DMS79 (cell line): ENCODE data around the gene CACNG4.

ENCODE experiments used
- DNase-seq: peaks from one replicate; lab custom pipeline; 2025; lab: John Stamatoyannopoulos, UW

The CACNG4 gene

DNA sequence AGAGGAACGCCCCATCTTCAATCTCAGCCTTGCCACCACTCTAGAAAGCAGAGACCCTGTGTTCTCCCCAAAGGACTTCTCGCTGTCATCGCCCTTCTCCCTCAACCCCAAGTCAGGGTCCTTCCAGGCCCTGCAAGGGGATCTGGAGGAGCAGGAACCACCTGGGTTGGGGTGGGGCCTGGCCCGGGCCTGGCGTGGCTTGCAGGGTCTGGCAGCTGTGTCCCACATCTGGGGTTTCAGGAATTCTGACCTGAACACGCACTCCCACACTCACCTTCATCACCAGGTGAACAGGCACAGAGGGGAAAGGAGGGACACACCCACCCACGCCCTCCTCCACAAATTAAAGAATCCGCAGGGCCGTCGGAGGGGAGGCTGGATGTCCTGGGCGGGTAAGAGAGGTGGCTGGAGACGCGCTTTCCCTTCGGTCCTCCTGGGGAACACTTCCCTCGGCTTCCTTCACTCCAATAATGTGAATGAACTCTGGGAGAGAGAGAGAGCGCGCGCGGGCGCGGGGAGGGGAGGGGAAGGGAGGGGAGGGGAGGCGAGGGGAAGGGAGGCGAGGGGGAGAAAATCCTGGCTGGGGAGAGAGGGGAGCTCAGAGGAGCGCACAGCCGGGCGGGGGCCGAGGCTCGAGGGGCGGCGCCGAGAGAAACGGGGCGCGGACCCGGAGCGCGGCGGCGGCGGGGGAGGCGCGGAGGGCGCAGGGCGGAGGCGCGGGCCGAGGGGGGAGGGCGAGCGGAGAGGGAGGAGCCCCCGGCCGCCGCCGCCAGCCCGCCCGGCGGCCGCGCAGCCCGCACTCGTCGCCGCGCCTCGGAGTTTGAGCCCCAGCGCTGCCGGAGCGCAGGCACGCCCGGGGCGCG, at the start of gene CACNG4:
Gene CACNG4, plus strand, starts transcription at position 799 of the 863 bp plus-strand sequence. CDS start 205 bp downstream, outside the sequence.
- no peak for DNase-seq

DNA sequence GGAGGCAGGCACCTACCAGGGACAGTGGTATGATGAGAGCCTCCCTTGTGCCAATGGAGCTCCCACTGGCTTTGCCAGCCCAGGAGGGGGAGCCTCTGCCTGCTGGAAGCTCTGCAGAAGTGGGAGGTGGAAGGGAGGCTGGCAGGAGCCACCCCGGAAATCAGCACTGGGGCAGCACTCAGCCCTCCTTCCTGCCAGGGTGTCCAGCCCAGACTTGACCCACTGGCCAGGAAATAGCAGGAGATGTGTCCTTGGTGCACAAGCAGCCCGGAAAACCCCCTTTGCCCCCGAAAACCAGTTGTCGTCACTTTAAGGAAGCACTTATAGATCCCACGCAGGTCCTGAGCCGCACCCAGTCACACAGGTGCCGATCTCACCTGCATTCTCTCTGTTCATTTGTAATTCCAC, 49.3 kb upstream of the CACNG4 start:
- DNase-seq, result no peak

DNA sequence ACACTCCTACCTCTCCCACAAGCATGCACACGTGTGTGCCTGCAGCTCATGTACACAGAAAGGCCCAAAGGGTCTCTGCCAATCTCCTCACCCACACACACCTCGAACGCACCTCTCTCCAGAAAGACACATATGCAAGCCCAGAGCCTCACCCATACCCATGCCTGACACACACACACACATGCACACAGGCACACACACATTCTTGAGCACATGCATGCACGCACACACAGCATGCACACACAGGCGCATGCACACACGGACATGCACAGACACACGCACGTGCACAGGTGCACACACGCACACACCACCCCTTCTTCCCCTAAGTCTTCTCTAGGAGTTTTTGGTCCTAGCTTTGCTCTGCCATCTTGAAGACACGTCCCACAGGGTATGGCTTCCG, 48.7 kb upstream of the CACNG4 start:
- no peak for DNase-seq

DNA sequence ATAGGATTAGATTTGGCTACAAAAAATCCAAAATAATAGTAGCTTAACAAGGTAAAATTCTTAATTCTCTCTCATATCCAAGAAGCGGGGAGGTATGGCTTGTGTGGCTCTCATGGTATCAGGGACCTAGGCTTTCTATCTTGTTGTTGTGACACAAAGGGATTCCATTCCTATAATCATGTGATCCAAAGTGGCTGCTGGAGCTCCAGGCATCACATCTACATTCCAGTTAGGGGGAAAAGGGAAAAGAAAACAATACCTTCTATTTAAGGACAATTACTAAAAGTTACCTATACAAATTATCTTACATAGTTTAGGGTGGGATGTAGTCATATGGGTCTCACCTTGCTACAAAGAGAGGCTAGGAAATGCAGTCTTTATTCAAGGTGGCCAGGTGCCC, 47.6 kb upstream of the CACNG4 start:
- DNase-seq, result no peak

DNA sequence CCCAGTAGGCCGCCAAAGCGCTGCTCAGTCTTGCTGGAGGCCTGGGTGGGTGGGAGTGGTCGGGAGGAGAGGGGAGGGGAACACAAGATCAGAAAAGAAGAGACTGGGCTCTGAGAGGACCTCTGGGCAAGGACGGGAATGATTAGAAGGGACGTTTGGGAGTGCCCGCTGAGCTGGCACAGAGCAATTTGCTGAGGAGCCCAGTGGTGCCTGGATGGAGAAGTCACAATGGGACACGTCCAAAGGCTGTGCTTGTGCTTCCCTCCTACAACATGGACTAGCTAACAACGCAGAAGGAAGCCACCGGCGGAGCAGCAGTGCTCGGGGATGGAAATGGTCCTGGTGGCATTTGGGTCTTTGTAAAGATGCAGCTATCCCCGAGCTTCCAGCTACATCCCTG, 45.6 kb upstream of the CACNG4 start:
- no peak for DNase-seq

DNA sequence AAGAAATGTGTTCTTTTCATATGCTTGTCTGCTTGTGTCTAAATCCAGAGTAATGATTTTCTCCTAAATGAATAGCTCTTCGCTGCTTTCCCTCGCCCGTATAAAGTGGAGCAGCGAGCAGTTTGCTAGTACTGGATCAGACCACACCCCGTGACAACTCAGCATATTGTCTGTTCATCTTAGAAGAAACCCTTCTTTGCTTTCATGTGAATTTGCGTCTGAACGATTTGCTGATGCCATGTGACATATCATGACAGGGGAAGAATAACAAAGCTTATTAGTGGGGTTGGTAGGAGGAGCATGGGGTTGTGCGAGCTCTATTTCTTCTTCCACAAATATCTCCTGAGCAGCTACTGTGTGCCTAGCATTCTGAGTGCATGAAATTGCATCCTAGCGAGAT, 44.1 kb upstream of the CACNG4 start:
- DNase-seq, result no peak

DNA sequence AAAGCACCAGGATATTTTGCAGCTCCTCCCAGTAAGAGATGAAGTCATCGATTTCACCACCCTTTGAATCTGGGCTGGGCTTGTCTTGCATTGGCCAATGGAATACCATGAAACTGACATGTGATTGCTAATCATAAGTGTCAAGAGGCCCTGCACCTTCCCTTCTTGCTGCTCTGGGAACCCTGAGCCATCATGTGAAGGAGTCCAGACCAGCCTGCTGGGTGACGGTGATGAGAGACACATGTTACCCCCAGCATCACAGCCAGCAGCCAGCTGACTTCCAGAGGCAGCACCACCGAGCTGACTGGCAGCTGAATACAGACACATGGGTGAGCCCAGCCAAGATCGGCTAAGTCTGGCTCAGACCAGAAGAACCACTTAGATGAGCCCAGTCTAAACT, 43.6 kb upstream of the CACNG4 start:
- no peak for DNase-seq

DNA sequence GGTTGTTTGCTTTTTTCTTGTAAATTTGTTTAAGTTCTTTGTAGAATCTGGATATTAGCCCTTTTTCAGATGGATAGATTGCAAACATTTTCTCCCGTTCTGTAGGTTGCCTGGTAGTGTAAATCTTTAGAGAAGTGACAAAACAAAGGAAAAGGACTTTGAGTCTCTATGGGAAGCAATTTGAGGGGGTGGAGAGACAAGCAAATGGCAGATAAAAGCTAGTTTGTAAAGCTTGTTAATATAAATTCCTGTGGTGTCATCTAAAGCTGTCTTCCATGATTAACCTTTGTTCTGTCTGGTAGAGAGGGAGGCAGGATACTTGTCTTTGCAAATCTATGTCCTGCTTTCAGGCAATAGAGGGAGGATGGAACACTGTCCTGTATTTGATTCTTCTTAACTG, 40.6 kb upstream of the CACNG4 start:
- DNase-seq, result no peak

DNA sequence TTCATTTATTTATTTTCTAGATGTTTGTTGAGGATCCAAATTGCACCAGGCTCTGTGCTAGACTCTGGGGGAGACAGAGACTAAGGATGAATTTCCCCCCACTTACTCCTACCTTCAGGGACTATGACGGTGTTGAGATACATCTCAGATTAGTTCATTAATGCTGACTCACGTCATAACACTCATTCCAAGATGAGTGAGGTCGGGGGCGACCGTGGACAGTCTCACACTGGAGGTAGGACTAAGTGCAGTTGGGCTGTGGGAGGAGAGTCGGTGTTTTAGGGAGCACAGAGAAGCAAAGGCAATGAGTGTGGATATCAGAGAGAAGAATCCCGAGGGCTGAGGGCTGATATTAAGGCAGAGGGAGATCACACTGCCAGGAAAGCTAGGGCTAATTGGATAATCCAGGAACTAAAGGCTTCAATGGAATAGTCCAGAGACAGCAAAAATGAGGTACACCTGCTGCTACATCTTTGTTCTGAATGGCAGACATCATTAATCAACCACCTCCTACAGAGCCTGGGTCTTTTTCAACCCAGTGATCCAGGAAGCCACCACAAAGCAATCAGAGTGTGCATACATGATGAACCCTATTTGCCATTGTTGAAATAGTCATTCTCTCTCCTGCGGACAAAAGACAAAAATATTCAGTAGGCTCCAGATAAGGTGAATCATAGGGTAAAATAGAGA, 38.6 kb upstream of the CACNG4 start:
- DNase-seq, result no peak

DNA sequence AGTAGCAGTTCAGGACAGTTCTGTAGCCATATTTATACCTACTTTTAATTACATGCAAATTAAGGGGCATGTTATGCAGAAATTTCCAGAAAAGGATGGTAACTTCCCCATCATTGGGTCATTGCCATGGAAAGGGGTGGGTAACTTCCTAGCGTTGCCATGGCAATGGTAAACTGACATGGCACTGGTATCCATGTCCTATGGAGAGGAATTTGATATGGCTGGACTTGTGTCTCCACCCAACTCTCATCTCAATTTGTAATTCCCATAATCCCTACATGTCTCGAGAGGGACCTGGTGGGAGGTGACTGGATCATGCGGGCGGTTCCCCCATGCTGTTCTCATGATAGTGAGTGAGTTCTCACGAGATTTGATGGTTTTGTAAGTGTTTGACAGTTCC, 35.6 kb upstream of the CACNG4 start:
- no peak for DNase-seq

DNA sequence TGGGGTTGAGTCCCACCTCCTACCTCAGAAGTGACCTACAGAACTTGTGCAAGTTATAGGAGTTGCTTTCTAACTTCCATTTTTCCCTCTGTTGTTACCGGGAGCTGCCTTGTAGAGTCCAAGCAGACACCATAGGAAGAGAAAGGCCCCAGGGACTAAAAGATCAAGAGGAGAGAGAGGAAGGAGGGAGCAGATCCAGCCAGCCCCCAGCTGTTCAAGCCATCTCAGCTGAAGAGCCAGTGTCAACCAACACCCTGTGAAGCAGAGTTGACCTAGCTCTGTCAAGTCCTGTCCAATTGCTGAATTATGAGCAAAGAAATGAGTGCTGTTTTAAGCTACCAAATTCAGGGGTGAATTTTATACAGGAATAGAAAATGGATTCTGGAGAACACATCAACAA, 34.9 kb upstream of the CACNG4 start:
- no peak for DNase-seq

DNA sequence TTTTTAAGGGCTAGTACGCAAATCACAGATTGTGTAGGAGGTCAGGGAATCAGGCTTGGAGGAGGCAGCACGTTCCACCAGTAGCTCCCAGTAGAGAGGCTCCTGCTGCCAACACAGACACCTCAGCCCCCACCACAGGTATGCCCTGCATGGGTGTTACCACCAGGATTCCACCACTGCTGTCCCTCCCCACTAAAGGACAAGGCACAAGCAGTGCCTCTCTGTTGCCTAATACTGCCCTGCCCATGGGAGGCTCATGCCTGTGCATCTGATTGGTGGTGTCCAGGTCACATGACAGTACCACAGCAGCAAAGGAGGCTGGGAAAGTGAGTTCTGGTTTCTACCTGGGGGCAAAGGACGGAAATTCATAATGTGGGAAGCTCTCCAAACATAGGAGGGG, 33.6 kb upstream of the CACNG4 start:
- DNase-seq, result no peak

DNA sequence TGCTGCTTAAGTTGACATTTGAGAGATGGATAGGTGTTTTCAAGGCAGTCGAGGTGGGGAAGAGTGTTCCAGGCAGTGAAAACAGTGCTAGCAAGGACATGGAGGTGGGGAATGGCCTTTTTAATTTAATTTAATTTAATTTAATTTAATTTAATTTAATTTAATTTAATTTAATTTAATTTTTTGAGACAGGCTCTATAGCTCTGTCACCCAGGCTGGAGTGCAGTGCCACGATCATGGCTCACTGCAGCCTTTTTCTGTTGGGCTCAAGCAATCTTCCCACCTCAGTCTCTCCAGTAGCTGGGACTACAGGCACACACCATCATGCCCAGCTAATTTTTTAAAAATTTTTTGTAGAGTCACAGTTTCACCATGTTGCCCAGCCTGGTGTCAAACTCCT, 32.2 kb upstream of the CACNG4 start:
- no peak for DNase-seq

DNA sequence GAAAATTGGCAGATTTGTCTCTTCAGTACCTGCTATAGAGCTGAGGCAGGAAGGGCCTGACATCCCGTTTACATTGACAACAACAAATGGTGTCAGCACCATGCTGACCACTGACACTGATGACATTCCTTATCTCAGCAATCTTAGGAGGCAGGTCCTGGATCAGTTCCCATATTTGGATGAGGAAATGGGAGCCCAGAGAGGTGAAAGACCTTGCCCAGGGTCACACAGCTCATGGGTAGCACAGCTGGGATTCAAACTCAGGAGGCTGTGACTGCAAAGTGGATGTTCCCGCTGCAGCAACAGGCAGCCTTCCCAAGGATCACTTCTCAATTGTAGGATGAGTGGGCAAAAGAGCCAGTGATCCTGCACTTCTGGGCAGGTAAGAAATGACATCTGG, 30.5 kb upstream of the CACNG4 start:
- no peak for DNase-seq

DNA sequence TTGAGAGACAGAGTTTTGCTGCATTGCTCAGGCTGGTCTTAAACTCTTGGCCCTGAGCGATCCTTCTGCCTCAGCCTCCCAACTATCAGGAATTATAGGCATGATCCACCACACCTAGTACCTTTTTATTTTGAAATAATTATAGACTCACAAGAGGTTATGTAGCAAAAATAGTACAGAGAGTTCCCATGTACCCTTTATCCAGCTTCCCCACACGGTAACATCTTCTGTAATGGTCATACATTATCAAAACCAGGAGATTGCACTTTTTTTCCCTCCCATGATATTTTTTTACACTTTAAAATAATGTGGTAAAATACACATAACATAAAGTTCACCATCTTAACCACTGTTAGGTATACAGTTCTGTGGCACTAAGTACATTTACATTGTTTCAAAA, 28.8 kb upstream of the CACNG4 start:
- DNase-seq, result no peak

DNA sequence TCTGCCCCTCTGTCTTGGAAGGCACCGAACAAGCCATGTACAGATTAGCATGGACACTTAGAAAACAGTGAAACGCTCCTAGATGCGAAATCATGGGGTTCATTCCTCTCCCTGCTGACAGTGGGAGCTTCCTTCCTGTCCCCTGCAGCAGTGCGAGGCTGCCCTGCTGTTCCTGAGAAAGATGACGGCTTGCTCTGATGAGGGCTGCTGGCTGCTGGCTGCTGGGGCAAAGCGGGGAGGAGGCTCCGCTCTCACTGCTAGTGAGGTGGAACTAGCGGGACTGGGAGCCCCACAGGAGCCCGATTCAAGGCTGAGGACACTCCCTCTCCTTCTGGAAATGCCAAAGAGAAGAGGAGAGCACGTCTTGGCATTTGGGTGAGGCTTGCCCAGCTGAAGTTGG, 25.9 kb upstream of the CACNG4 start:
- DNase-seq, result no peak

DNA sequence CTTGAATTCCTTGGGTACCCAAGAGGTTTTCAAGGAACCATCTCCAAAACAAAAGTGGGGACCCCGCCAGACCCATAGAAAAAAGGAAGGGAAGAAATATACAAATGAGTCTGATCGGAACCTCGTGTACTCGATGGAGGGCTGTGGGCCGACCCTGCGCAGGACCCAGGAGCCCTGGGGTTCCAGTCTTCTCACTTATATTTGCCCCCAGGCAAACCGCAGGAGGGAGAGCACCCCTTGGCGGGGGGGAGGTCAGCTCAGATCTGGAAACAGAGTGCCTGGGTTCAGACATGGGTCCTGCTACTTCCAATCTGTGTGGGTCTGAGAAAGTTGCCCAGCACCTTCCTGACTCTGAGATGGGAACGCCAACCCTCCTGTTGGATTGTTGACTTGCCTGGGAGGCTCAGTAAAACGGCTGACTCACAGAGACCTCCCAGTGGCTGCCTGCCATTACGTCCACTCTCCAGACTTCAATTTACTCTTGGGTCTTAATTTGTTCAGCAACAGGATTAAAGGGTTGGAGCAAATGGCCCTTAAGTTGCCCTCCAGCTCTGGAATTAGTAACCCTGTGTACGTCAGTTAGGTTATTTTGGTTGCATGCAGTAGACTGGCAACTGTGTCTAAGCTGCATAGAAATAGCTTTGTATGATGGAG, 24.9 kb upstream of the CACNG4 start:
- DNase-seq, result no peak

DNA sequence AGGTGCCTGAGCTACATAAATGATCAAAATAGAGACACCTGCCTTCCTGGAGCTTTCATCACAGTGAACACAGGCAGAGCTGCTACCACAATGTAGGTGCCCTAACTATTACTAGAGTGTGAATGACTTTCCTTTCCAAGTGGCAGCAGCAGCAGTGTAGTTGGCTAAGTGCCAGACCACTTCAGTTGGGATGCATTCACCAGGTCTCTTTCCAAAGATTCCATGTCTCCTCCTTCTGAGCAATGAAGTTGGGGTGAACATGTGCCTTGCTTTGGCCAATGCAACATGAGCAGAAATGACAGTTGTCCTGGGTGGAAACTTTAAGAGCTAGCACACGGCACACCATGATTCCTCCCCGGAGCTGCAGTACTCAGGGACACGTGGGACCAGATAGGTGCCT, 23.3 kb upstream of the CACNG4 start:
- DNase-seq, result no peak

DNA sequence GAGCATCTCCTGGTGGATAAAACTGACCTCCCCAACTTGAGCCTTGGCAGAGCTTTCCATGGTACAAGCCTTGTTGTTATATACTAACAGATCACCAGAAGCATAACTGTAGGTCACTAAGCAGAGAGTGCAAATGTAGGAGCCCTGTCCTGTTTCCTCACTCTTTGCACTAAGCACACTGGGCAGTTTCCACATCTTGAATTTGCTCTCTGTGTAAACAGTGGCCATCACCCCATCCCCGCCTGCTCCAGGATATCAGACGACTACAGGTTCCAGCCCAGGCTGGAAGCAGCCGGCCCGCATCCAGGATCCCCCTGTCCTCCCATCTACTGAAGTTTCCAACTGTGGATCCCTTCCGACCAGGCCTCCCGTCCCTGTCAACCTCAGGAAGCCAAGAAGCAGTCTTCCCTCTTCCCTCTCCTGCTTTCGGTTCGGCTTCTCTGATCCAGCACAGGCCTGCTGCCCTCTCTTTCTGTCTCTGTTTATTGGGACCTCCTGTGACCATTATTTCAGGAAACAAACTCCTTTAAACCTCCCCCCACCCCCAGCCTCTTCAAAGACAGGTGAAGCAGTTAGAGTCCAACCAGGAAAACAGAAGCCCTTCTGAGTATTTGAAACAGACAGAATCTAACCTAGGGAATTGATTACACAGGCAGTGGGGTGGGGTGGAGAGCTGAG, 22.6 kb upstream of the CACNG4 start:
- no peak for DNase-seq

DNA sequence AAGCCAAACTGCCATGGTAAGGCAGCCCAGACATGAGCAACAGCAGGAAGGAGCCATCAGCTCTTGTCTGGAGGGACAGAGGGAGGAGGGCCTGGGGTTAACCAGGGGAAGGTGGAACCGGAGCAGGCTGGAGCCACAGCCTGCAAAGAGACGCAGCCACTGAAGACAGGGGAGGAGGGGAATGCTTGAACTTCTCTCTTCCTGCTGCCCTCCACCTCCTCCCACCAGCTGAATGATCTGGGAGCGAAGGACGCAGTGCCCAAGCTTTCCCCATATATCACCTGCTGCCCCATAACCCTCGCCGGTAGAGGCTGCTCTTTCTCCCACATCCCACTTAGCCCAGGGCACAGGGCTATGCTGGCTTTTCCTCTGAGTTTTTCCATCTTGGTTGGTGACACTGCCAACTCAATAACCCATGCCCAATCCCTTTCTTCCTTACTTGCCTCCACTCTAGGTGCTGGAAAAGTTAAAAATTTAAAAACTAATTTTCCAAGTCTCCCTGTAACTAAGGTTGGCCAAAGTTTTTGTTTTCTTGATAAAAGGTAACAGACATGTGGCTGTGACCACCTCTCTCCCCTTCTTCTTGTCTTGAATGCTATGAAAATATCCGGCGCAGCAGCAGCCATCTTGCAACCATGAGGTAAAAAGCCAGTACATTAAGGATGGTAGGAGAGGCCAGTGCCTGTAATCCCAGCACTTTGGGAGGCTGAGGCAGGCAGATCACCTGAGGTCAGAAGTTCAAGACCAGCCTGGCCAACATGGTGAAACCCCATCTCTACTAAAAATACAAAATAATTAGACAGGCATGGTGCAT, 21.8 kb upstream of the CACNG4 start:
- no peak for DNase-seq

DNA sequence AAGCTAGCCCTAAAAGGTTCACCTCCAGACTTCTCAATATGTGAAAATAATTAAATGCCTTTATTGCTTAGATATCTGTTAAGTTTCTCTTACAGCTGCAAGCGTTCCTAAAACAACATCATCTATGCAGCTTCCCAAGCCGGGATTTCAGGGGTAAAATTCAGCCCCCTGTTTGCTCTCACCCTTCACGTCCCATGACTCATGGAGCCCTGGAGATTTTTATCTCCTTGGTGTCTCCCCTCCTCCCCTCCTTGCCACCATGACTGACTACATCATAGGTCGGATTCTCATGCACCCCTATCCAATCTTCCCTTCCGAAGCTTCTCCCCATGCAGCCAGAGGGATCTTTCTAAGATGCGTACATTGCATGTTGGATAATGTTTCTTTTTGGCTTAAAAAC, 21.0 kb upstream of the CACNG4 start:
- DNase-seq, result no peak
